Stomach (tissue), 9 donors: ENCODE results near the gene GPC5. TPM values are rescaled to one million over a fixed set of nuclear protein-coding genes. Genes with fewer than 3 reads are reported as not detected.

Source experiments
- DNase-seq, 2 donors: peaks; one replicate each; pipeline versions ENCODE4 v3.0.0 to v3.0.0-alpha.2; 2013 to 2019
- H3K27ac ChIP-seq, 5 donors: fragments of 200-600 bp in 4 of 5; sonication (generic) in 4 of 5; one replicate each; pipeline ENCODE4 v1.5.1; 2013 to 2019; ENCODE audit warnings: mild to moderate bottlenecking in 1 of 5, moderate library complexity in 1 of 5
- H3K27me3 ChIP-seq, 3 donors: fragments of 200-600 bp; sonication (generic); one replicate each; pipeline ENCODE4 v1.5.1; 2017 to 2019; ENCODE audit warnings: mixed run types in 1 of 3
- H3K36me3 ChIP-seq, 4 donors: fragments of 200-600 bp; sonication (generic); 1 replicate in 3 of 4; 2 replicates in 1 of 4; pipeline ENCODE4 v1.5.1; 2016 to 2019
- H3K4me1 ChIP-seq, 4 donors: fragments of 200-600 bp; sonication (generic); one replicate each; pipeline ENCODE4 v1.5.1; 2016 to 2019
- H3K4me3 ChIP-seq, 4 donors: fragments of 200-600 bp; sonication (generic) in 3 of 4; one replicate each; pipeline ENCODE4 v1.5.1; 2016 to 2019; ENCODE audit warnings: mild to moderate bottlenecking in 1 of 4
- H3K9me3 ChIP-seq, 4 donors: fragments of 200-600 bp; sonication (generic); one replicate each; pipeline ENCODE4 v1.5.1; 2016 to 2019
- EP300 ChIP-seq: sonication (generic); formaldehyde crosslinking; IDR thresholded peaks from one replicate; pipeline ENCODE4 v1.6.1; 2017; ENCODE audit warnings: antibody characterized with exemption
- POLR2A ChIP-seq, 4 donors: fragments of 450-650 bp; IDR thresholded peaks; one replicate each; pipeline ENCODE4 v1.6.1; 2016; ENCODE audit warnings: antibody characterized with exemption in 4 of 4, control low read depth in 2 of 4, mild to moderate bottlenecking in 1 of 4, moderate library complexity in 1 of 4
- POLR2AphosphoS5 ChIP-seq, 3 donors: sonication (generic); formaldehyde crosslinking; IDR thresholded peaks; one replicate each; pipeline ENCODE4 v1.6.1; 2016; ENCODE audit warnings: antibody characterized with exemption in 3 of 3
- WGBS, 5 donors: extraction: QIAGEN DNeasy Blood & Tissue Kit in 3 of 5; methylation state at CpG; one replicate each; pipeline versions ENCODE4 v1.1.5 to v1.1.7; 2013 to 2018; 5-methylcytosine and 5-hydroxymethylcytosine counted together
- intact Hi-C: fragments of 100-400 bp; cut with DNase I; formaldehyde crosslinking; loops from one replicate; pipeline ENCODE4 v1.15.1; 2023; ENCODE audit warnings: low total_unique reads
- polyA plus RNA-seq, 3 donors: library from polyadenylated mRNA; stranded (reverse); fragments of 200-250 nt; gene quantifications; one replicate each; pipeline ENCODE4 v1.2.3, GENCODE V29; 2013
- total RNA-seq, 5 donors: library from RNA; depleted of rRNA; stranded (reverse); fragments of >200 nt; gene quantifications; one replicate each; pipeline versions ENCODE4 v1.1.0 to v1.2.3, GENCODE V29; 2014 to 2016
- TF ChIP-seq, protein P1 (sequence below), 7 experiments: fragments of 450-650 bp in 4 of 7; fragments of 200-600 bp in 3 of 7; sonication (generic) in 3 of 7; IDR thresholded peaks; one replicate each; pipeline ENCODE4 v1.5.1; 2016 to 2019; ENCODE audit warnings: antibody characterized with exemption in 7 of 7, control low read depth in 2 of 7, mild to moderate bottlenecking in 1 of 7
- donor health status: healthy with polysubstance abuse.
- donor health status: Bipolar disorder and iron deficiency.
- donor health status: healthy.

GPC5 gene
- total and polyA plus RNA-seq, 8 donors = 0.87 to 2.8 TPM; not detected in 6

DNA sequence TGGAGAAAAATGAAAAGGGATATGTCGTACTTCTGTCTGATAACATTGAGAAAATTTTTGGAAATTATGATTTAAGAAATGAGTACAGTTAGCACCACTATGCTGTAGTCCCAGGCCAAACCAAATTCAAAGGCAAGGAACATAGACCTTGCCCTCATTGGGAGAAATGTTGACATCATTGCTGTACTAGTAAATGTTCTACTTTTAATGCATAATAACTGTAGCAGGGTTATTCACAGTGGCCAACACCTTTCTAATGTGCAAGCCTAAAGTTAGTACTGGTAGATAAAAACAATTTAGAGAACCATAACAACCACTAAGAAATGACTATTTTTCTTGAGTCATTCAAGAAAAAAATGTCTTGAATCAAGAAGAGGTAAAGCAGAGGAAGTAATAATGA is 1035.5 kb downstream of the GPC5 start:
- no peak overlapping the region for H3K27ac ChIP-seq
- no peak for DNase-seq
- no peaks in the 10 kb centered on the region for H3K4me1 ChIP-seq
- no peaks in the 10 kb centered on the region for H3K9me3 ChIP-seq
- 83 to 95% (median 86%) methylated on average over 1 of the region's 1 CpG for WGBS, 5 donors
- no peaks in the 10 kb centered on the region for H3K36me3 ChIP-seq
- intact Hi-C loops = no loop called here
- TF ChIP-seq POLR2AphosphoS5 (IDR thresholded peaks at IDR 0.05) (no peak), POLR2A (IDR thresholded peaks at IDR 0.05) (no peak), EP300 (no peak)
- TF ChIP-seq, protein P1, sequence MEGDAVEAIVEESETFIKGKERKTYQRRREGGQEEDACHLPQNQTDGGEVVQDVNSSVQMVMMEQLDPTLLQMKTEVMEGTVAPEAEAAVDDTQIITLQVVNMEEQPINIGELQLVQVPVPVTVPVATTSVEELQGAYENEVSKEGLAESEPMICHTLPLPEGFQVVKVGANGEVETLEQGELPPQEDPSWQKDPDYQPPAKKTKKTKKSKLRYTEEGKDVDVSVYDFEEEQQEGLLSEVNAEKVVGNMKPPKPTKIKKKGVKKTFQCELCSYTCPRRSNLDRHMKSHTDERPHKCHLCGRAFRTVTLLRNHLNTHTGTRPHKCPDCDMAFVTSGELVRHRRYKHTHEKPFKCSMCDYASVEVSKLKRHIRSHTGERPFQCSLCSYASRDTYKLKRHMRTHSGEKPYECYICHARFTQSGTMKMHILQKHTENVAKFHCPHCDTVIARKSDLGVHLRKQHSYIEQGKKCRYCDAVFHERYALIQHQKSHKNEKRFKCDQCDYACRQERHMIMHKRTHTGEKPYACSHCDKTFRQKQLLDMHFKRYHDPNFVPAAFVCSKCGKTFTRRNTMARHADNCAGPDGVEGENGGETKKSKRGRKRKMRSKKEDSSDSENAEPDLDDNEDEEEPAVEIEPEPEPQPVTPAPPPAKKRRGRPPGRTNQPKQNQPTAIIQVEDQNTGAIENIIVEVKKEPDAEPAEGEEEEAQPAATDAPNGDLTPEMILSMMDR (IDR thresholded peaks at IDR 0.05) = no peak
- no peak overlapping the region for H3K4me3 ChIP-seq
- no peaks in the 10 kb centered on the region for H3K27me3 ChIP-seq

DNA sequence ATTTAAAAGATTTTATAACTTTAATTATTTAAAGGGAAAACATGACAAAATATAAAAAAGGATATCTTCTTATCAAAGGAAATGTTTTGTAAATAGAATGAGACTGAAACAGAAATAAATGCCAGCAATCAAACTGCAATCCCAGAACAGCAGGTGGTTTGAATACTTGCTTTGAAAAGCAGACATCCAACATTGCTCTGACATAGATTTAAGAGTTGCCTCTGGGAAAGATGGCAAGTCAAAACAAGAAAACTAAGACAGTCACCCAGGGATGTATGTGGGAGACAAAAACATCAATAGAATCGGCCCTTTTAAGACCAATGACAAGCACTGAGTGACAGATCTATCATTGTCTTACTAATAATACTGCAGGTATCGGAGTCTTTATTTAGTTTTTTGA is 1038.5 kb downstream of the GPC5 start:
- Histone ChIP-seq H3K4me3 (no peak overlapping the region), H3K9me3 (no peaks in the 10 kb centered on the region), H3K4me1 (no peaks in the 10 kb centered on the region), H3K27me3 (no peaks in the 10 kb centered on the region), H3K27ac (no peak overlapping the region), H3K36me3 (no peaks in the 10 kb centered on the region)
- intact Hi-C loops = no loop called here
- TF ChIP-seq, protein P1 (IDR thresholded peaks at IDR 0.05) = no peak
- TF ChIP-seq EP300 (no peak), POLR2A (IDR thresholded peaks at IDR 0.05) (no peak), POLR2AphosphoS5 (IDR thresholded peaks at IDR 0.05) (no peak)
- whole genome bisulfite sequencing, 5 donors = 65 to 78% (median 73%) methylated on average over 2 of the region's 2 CpGs
- no peak for DNase-seq

DNA sequence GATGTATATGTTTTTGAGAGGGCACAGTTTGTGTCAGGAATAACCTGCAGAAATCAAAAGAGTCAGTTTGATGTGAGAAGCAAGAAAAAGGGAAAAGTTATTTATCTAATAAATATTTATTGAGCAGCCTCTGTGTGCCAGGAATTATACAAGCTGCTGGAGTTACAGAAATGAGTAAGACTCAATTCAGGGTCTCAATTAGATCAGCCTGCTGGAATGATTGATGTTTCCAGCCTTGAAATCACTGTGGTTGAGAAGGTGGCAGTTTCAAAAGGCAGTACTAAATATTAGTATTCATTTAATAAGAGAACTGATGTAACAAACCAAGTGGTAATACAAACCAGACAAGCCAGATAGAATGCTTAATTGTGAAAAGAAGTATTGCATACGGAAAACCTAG is 1045.8 kb downstream of the GPC5 start:
- Histone ChIP-seq H3K9me3 (no peaks in the 10 kb centered on the region), H3K27me3 (no peaks in the 10 kb centered on the region), H3K27ac (no peak overlapping the region), H3K4me1 (no peaks in the 10 kb centered on the region), H3K4me3 (no peak overlapping the region), H3K36me3 (no peaks in the 10 kb centered on the region)
- 56 to 75% (median 66%) methylated on average over 1 of the region's 1 CpG for WGBS, 5 donors
- TF ChIP-seq, protein P1 (IDR thresholded peaks at IDR 0.05) = no peak
- TF ChIP-seq POLR2A (IDR thresholded peaks at IDR 0.05) (no peak), EP300 (no peak), POLR2AphosphoS5 (IDR thresholded peaks at IDR 0.05) (no peak)
- intact Hi-C loops = no loop called here
- DNase-seq = no peak

DNA sequence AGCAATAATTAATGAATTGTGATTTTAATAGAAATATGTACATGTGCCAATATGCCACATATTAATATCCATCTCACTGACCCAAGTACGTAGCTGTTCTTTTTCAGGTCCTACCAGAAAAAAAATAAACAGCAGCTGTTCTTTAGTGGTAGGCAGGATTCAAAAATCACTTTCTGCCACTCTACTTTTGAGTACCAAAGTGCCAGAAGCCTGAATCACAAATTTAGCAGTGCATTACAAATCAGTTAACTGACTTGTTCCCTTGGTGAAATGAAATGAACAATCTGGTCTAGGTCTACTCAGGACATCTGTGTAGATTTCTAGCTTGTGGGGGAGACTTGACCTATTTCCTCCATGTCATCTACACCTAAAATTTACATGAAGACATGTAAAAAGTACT is 1052.6 kb downstream of the GPC5 start:
- intact Hi-C loops = no loop called here
- TF ChIP-seq POLR2AphosphoS5 (IDR thresholded peaks at IDR 0.05) = no peak
- no peak for TF ChIP-seq POLR2A (IDR thresholded peaks at IDR 0.05)
- TF ChIP-seq EP300 = no peak
- TF ChIP-seq, protein P1 (IDR thresholded peaks at IDR 0.05) = no peak
- DNase-seq = no peak
- Histone ChIP-seq H3K27me3 (no peaks in the 10 kb centered on the region), H3K27ac (no peak overlapping the region), H3K9me3 (no peaks in the 10 kb centered on the region), H3K36me3 (no peaks in the 10 kb centered on the region), H3K4me3 (no peak overlapping the region), H3K4me1 (no peaks in the 10 kb centered on the region)
- 78 to 90% (median 82%) methylated on average over 1 of the region's 1 CpG for whole genome bisulfite sequencing, 5 donors
